ENCODE measurements around the gene CSTPP1.
"Not testable (repeated sequence)": the region's sequence is repeated elsewhere in the genome, so short reads cannot be mapped to it uniquely, and the experiment has no call there.

Gene CSTPP1

DNA sequence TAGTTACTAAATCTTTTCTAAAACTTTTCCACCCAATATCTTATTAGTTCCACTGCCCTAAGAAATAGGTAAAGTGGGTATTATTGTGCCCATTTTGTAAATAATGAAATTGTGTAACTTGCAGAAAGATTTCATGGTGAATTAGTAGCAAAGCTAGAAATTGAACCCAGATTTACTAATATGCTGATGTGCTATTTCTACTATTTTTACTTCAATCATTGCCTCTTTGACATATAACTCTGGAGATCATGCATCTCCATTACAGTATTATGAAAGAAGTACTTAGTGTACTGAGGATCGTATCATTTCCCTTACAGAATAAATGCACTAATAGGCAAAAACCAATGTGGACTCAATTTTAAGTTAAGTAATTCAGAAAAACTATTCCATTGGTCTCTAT, 119.0 kb downstream of the CSTPP1 start:
- DNase-seq = no peak

GRCh38 chr11:47056261-47056915, 119.8 kb downstream of the CSTPP1 start:
- no peak for DNase-seq

- no peak for DNase-seq
Observed at GRCh38 chr11:47057365-47057764, 120.8 kb downstream of the CSTPP1 start.

GRCh38 chr11:47060807-47061206, 124.2 kb downstream of the CSTPP1 start:
- no peak for DNase-seq

GRCh38 chr11:47061429-47062178, 125.0 kb downstream of the CSTPP1 start:
- no peak for DNase-seq

DNA sequence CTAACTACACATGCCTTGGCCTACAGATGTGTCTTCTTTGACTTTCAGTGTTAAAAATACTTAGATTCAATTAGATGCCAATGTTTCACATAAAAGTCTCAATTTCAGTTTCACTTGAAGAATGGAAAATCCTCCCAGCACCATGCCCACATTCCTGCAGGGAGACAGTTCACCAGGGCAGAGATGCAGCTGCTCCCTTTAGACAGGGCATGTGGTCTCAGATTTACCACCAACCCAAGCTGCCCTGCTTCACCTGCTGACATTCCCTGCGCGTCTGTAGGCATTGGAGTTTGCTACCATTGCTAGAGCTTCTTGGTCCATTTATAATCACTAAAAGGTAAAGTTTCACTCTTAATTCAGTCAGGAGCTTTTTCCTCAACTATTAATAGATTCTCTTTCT, 126.2 kb downstream of the CSTPP1 start:
- DNase-seq = no peak

DNA sequence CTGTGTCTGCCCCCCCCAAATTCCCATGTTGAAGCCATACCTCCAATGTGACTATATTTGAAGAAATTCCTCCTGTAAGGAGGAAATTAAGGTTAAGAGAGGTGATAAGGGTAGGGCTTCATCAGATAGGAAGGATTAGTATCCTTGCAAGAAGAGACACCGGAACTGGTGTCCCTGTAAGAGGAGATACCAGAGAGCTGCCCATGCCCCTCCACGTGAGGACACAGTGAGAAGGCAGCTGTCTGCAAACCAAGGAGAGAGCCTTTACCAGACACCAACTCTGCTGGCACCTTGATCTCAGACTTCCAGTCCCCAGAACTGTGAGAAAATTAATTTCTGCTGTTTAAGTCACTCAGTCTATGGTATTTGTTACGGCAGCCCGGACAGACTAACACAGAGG, 130.8 kb downstream of the CSTPP1 start:
- no peak for DNase-seq

- DNase-seq = no peak
Observed at GRCh38 chr11:47070769-47071168, 134.2 kb downstream of the CSTPP1 start.

DNA sequence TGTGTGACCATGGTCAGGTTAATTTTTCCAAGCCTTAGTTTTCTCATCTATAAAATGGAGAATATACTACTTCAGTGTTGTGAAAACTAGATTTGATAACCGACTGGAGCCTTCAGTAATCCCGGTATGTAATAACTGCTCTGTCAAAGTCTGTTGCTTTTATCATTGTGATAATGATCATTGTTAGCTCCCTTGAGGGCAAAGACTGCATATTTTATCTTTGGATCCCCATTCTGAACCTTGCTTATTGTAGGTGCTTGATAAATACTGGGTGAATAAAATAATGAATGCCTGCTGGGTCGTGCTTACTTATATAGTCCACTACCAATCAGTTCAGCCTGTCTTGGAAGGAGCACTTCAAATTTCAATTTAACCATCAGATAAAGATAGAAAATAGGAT, 134.8 kb downstream of the CSTPP1 start:
- no peak for DNase-seq

GRCh38 chr11:47071791-47072261, 135.3 kb downstream of the CSTPP1 start:
- DNase-seq = no peak

GRCh38 chr11:47078751-47079521, 142.4 kb downstream of the CSTPP1 start:
- no peak for DNase-seq

DNA sequence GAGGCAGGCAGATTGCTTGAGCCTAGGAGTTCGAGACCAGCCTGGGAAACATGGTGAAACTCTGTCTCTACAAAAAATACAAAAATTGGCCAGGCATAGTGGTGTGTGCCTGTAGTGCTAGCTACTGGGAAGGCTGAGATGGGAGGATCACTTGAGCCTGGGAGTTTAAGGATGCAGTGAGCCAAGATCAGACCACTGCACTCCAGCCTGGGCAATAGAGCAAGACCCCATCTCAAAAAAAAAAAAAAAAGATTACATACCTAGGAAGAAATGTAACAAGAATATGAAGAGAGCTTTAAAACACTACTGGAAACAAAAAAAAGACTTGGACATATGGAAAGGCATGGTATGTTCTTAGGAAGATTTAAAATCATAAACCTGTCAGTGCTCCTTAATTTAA, 144.2 kb downstream of the CSTPP1 start:
- not testable (repeated sequence) for DNase-seq

DNA sequence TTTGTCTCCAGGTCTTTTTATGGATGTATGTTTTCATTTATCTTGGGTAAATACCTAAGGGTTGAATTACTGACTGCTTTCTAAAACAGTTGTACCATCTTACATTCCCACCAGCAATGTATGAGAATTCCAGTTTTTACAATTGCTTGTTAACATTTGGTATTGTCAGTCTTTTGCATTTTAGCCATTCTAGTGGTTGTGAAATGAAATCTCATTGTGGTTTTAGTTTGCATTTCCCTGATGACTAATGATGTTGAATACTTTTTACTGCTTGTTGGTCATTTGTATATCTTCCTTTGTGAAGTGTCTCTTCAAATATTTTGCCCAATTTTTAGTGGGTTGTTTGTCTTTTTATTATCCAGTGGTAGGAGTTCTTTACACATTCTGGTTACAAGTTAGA, 147.4 kb downstream of the CSTPP1 start:
- no peak for DNase-seq

DNA sequence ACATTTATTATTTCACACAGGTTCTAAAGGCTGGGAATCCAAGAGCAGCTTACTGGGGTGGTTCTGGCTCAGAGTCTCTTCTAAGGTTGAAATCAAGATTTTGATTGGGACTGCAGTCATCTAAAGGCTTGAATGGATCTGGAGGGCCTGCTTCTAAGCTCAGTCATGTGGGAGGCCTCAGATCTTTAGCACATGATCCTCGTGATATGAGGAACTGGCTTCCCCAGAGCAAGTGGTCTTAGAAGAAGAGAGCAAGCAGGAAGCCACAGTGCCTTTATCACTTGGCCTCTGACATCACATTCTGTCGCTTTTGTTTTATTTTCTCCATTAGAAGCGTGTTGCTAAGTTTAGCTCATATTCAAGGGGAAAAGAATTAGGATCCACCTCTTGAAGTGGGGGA, 151.2 kb downstream of the CSTPP1 start:
- DNase-seq = no peak

DNA sequence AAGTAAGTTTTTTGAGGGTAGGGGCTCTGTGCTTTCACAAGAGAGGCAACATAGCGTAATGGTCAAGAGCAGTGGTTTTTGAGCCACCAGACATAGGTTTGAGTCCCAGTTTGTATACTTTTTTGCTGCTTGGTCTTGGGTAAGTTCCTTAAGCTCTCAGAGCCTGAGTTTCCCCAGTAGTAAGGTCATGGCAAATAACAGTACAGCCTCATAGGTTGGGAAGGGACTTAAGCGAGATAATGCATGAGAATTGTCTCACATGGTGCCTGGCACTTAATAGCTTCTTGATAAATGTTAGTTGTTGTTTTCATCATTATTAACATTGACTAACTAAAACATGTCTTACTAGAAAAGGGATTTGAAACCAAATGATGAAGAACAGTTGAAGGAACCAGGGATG, 157.0 kb downstream of the CSTPP1 start:
- no peak for DNase-seq

GRCh38 chr11:47096871-47097270, 160.3 kb downstream of the CSTPP1 start:
- DNase-seq = not testable (repeated sequence)

DNA sequence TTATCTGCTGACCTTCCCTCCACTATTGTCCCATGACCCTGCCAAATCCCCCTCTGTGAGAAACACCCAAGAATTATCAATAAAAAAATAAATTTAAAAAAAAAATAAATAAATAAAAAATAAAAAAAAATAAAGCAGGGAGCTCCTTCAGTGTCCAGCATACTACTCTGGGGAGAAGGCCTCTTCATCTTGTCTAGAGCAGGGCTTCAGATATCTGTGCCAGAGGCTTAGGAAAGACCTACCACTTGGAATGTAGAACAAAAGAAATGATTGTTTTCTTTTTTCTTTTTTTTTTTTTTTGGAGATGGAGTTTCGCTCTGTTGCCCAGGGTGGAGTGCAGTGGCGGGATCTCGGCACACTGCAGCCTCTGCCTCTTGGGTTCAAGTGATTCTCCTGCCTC, 161.7 kb downstream of the CSTPP1 start:
- not testable (repeated sequence) for DNase-seq

DNA sequence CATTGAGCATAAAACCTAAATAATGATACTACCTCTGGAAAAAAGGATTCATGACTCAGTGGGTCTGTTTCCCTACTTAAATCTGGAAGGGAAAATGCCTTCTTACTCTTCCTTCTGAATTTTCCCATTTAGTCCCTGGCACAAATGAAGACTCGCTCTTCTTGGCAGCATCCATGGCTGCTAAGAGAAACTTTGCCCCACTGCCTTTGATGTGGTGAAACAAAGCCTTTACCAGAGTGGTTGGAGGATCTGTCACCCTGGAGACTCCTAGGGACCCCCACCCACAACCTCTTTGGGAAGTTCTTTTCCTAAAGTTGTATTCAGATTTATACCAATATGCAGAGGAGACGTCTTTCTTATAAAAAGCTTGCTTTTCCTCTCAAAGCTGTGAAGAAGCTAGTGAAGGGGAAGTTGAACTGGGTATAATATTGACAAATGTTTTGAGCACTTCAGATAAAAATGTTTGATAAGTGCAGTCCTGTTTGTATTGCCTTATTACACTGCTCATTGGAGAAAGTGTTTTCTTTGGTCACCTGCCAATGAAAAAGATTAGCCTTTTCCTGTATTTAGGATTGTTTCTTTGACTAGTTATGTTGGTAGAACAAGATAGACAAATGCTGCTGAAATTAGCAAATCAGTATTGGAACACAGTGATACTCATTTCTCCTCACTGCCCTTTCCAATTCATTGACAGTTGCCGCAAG, 162.8 kb downstream of the CSTPP1 start:
- DNase-seq = no peak

DNA sequence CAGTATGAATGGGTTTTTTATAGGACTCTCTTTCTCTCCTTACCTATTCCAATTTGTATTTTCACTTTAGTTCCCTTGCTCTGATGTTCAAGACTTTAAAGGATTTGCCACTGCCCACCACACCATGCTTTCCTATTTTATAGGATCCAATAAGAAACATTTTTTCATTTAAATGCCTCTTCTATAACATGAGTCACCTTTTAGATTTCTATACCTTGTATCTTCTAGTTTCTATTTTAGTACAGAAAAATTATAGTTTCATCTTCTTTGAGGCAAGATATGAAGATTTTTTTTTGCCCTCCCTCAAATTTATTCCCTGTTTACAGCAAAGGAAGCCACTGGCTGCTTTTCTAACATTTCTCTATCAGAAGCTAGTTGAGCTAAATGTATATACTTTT, 163.4 kb downstream of the CSTPP1 start:
- DNase-seq = no peak

- no peak for DNase-seq
Observed at GRCh38 chr11:47101406-47101805, 164.8 kb downstream of the CSTPP1 start.

GRCh38 chr11:47104261-47104950, 167.8 kb downstream of the CSTPP1 start:
- DNase-seq = no peak

- DNase-seq = no peak
Observed at GRCh38 chr11:47105541-47105940, 169.0 kb downstream of the CSTPP1 start.

Data from effector CD4-positive, alpha-beta T cell (primary cell).